ENCODE results near the gene RNFT2.

DNA sequence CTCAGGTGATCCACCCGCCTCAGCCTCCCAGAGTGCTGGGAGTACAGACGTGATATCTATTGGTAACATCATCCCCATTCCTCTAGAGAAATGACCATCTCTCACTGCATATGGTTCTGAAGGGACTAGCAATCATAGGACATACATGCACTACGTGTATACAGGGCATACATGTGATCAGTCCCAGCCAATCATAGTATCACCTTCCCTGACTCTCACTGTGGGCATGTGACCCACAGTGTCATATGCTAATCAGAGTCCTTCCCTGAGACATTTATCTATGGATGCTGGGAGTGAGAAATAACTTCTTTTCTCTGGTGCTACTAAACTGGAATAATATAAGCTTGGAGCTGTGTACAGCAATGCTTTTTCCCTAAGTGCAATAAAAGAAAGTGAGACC is 160.6 kb downstream of the RNFT2 start:
- no peak for TF ChIP-seq EZH2phosphoT487 (IDR thresholded peaks at IDR 0.05; ENCODE audit: borderline replicate concordance, low read length)
- TF ChIP-seq, protein P1, sequence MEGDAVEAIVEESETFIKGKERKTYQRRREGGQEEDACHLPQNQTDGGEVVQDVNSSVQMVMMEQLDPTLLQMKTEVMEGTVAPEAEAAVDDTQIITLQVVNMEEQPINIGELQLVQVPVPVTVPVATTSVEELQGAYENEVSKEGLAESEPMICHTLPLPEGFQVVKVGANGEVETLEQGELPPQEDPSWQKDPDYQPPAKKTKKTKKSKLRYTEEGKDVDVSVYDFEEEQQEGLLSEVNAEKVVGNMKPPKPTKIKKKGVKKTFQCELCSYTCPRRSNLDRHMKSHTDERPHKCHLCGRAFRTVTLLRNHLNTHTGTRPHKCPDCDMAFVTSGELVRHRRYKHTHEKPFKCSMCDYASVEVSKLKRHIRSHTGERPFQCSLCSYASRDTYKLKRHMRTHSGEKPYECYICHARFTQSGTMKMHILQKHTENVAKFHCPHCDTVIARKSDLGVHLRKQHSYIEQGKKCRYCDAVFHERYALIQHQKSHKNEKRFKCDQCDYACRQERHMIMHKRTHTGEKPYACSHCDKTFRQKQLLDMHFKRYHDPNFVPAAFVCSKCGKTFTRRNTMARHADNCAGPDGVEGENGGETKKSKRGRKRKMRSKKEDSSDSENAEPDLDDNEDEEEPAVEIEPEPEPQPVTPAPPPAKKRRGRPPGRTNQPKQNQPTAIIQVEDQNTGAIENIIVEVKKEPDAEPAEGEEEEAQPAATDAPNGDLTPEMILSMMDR (conservative IDR thresholded peaks at IDR 0.05; ENCODE audit: low read depth, low read length) = no peak

Data from PC-3 (cell line).